Mucosa of descending colon (tissue), 3 donors: ENCODE data around the gene DNM1. TPM values are rescaled to one million over a fixed set of nuclear protein-coding genes. Genes with fewer than 3 reads are reported as not detected.

Source experiments
- ATAC-seq: fragments of 200-7000 bp; cut with Tn5 transposase; one replicate; pipeline ENCODE4 v1.9.1; 2020; ENCODE audit warnings: mild to moderate bottlenecking, moderate library complexity
- DNase-seq, 3 donors: peaks; one replicate each; pipeline ENCODE4 v3.0.0-alpha.2; 2020
- H3K36me3 ChIP-seq: fragments of 200-600 bp; one replicate; pipeline ENCODE4 v1.8.0; 2021; ENCODE audit warnings: low read depth, mild to moderate bottlenecking
- H3K4me1 ChIP-seq: fragments of 200-600 bp; one replicate; pipeline ENCODE4 v1.8.0; 2021; ENCODE audit warnings: low read depth, mild to moderate bottlenecking
- H3K4me3 ChIP-seq: fragments of 200-600 bp; one replicate; pipeline ENCODE4 v1.8.0; 2021; ENCODE audit warnings: mild to moderate bottlenecking
- H3K9me3 ChIP-seq: fragments of 200-600 bp; one replicate; pipeline ENCODE4 v1.8.0; 2021; ENCODE audit warnings: mild to moderate bottlenecking
- CTCF ChIP-seq: fragments of 200-600 bp; IDR thresholded peaks from one replicate; pipeline ENCODE4 v1.8.0; 2022; ENCODE audit warnings: antibody characterized with exemption, mild to moderate bottlenecking
- intact Hi-C, 2 donors: fragments of 100-400 bp; cut with DNase I in 1 of 2; cut with micrococcal nuclease in 1 of 2; formaldehyde crosslinking; loops; one replicate each; pipeline versions ENCODE4 v1.11.0 to v1.11.1; 2022; cut with DNase I, micrococcal nuclease
- total RNA-seq, 3 donors: library from RNA; stranded (reverse); fragmentation: NEBNext Ultra II Directional in 2 of 3; extraction: Animal tissue kit (Norgen Biotek cat#: 25700) in 2 of 3; gene quantifications; one replicate each; pipeline versions ENCODE4 v1.2.1 to v1.2.4, GENCODE V29; 2021 to 2023
- donor health status: DM: no; HTN: no; CAD: no; lungs with moderate emphysema.
- donor health status: DM: no; HTN: no; CAD: no.
- donor health status: DM: no; HTN: yes; CAD: no.

The DNM1 gene
- total RNA-seq, 3 donors from 2014 or later: 4.0 to 19.0 (median 6.7) TPM

- Histone ChIP-seq H3K36me3 (no peaks in the 10 kb centered on the region), H3K4me1 (peaks cover 9% of the 10 kb centered on the region), H3K9me3 (no peaks in the 10 kb centered on the region), H3K4me3 (no peak overlapping the region)
- ATAC-seq: no peak
- no peak for TF ChIP-seq CTCF
- intact Hi-C loops: no loop called here
- no peak for DNase-seq
Measured at GRCh38 chr9:128249558-128249907, 46.4 kb downstream of the DNM1 start.

GRCh38 chr9:128249908-128250838, 47.0 kb downstream of the DNM1 start:
- intact Hi-C loops: no loop called here
- no peaks in the 10 kb centered on the region for H3K9me3 ChIP-seq
- ATAC-seq (peak; percentile 98), DNase-seq (peak; percentile 98 to 100 (median 100))
- H3K36me3 ChIP-seq: no peaks in the 10 kb centered on the region
- peaks cover 9% of the 10 kb centered on the region for H3K4me1 ChIP-seq
- no peak overlapping the region for H3K4me3 ChIP-seq
- no peak for TF ChIP-seq CTCF

DNA sequence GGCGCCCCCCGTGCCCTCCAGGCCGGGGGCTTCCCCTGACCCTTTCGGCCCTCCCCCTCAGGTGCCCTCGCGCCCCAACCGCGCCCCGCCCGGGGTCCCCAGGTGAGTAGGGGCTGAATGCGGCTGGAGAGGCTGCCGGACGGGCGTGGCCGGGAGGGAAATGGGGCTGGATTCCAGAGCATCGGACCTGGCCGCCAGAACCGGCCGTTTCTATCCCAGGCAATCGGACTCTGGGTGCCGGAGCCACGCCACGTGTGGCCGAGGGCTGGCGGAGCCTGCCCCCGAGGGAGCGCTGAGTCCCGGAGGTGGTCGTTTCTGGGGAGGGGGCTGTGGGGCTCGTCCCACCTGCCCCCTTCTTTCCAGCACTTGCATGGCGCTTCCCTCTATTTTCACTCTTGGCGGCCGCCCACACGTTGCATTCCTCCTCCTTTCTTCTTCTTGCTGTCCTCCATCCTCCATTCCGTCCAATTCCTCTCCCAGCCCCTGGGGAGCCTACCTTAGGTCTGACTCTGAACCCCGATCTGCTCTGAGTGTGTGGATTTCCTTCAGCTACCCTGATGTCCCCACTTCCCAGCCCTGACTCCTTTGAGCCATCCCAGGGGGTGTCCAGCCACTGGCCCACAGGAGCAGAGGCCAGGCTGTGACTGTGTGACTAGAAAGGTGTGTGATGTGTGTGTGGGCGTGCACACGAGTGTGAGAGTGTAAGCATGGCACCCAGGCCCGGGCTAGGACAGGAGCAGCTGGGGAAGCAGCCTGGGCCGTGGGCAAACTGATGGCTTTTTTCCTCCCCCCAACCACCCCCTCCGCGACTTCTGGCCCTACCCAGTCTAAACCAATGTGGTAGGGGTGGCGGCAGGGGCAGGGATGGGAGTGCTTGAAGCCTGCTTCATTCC, 47.9 kb downstream of the DNM1 start:
- ATAC-seq (peak; percentile 2), DNase-seq (no peak)
- Histone ChIP-seq H3K9me3 (no peaks in the 10 kb centered on the region), H3K4me3 (no peak overlapping the region), H3K36me3 (no peaks in the 10 kb centered on the region), H3K4me1 (peaks cover 9% of the 10 kb centered on the region)
- intact Hi-C loops: no loop called here
- TF ChIP-seq CTCF: no peak

- intact Hi-C loops: no loop called here
- no peak for TF ChIP-seq CTCF
- no peaks in the 10 kb centered on the region for H3K36me3 ChIP-seq
- DNase-seq: no peak
- H3K9me3 ChIP-seq: no peaks in the 10 kb centered on the region
- H3K4me3 ChIP-seq: no peak overlapping the region
- peaks cover 9% of the 10 kb centered on the region for H3K4me1 ChIP-seq
- no peak for ATAC-seq
Measured at GRCh38 chr9:128251732-128252100, 48.5 kb downstream of the DNM1 start.

GRCh38 chr9:128252317-128253139, 49.3 kb downstream of the DNM1 start:
- no peaks in the 10 kb centered on the region for H3K36me3 ChIP-seq

More at GRCh38 chr9:128252317-128253139, 49.3 kb downstream of the DNM1 start:
- no peak for ATAC-seq
- no peak for TF ChIP-seq CTCF
- no peak for DNase-seq
- H3K4me3 ChIP-seq: no peak overlapping the region
- intact Hi-C loops: no loop called here
- no peaks in the 10 kb centered on the region for H3K9me3 ChIP-seq
- peaks cover 9% of the 10 kb centered on the region for H3K4me1 ChIP-seq
